Astrocyte of the hippocampus (primary cell): ENCODE measurements around the gene ITGB5.

Experiments
- DNase-seq: peaks from one replicate; pipeline ENCODE4 v3.0.0; 2011; ENCODE audit warnings: low read depth, low spot score

Gene ITGB5

DNA sequence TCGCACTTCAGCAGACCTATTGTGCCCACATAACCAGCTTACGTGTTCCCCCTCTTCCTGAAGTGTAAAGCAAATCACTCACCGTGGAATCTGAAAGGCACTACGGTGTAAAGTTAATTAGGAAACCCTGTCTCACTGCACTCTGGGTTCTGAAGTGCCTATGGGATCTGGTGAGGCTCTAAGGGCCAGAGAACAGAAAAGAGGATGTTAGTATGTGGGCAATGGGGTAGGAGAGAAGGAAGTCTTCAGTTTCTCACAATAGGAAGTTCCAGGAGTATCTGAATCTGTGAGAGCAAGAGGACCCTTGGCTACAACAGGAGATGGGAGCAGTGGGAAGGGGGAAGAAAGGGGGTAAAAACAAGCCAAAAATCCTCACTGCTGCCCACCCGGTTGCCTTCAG, 71.4 kb downstream of the ITGB5 start:
- DNase-seq = no peak

DNA sequence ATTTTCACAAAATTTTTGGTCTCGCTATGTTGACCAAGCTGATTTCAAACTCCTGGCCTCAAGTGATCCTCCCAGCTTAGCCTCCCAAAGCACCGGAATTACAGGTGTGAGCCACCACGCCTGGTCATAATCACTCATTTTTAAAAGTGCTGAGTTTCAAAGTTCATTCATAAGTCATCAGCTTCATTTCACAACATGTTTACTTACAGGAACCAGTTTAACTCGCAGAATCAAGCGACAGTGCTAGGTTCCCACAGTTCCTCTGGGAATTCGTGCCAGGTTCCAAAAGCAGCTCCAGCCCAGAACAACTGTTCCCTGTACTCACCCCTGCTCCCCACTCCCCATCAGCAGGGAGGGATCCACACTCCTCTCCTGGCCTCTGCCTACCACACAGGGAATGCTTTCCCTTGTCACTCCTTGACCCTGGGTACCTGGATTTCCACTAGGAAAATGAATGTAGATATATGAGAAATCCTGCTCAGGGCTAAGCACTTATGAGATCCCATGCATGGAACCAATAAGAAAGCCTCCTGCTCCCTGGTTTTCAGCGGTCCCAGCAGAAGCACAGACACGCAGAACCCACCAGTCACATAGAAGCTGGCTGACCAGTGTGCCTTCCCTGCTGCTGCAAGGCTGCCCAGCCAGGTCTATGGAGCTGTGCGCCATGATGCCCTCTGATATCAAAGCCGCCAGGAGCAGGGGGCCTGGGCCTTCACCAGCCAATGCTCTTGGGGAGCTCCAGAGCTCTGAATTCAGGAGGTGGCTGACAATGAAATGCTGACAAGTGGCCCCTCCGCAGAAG, 72.3 kb downstream of the ITGB5 start:
- DNase-seq = no peak

GRCh38 chr3:124813541-124813940, 73.6 kb downstream of the ITGB5 start:
- DNase-seq = no peak

DNA sequence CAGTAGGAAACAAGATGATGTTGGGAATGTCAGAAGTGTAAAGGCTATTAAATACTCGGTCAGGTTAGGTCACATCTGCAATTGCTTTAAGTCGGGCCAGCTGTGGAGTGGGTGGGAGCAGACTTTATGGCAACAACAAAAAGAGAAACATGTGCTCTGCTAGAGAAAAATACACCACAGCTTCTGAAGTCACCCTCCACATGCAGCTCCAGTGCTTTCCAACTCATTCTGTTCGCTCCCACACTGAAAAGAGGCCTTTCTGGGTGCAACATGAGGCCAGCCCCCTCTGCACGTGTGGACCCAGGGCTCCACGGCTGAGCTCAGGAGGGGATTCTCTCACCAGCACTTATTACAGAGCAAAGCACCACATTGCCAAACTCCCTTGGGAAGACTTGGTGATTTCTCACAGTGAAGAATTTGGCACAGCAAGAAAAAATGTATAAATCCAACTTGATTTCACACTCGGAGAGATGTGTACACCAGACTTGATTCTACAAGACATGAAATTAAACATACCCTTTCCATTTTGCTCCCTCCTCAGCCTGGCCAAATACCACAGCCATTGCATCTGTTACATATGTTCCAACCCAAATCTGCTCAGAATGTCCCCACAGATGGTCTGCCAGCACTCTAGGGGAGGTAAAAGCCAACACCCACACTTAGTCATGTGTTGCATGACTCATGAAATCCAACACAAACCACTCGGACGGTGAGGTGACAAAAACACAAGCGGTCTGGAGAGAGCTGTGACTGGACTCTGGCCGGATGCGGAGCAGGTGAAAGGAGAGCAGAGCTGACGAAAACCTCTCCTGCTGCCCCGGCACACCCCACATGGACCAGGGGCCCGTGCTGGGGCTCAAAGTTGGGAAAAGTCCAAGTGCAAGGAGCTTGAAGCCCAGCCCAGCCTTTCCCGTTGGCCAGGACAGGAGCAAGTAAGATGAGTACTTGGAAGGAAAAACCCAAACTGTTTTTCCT, 74.6 kb downstream of the ITGB5 start:
- peak; percentile 95 for DNase-seq

DNA sequence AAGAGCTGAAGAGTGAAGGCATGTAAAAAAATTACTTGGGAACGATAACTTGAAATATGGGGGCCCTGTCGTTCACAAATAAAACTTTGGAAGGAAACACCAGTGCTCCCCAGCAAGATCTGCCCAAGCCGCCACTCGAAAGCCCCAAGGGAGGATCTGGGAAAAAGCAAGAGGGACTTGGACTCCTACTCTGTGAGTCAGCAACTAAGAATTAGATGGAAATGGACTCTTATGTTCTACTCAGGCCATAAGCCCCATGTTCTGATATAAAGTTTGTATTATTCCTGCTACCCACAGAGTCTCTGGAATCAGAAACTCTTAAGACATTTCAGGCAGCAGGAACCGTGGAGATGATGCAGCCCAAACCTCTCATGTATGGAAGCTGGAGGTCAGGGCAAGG, 75.7 kb downstream of the ITGB5 start:
- peak; percentile 77 for DNase-seq

DNA sequence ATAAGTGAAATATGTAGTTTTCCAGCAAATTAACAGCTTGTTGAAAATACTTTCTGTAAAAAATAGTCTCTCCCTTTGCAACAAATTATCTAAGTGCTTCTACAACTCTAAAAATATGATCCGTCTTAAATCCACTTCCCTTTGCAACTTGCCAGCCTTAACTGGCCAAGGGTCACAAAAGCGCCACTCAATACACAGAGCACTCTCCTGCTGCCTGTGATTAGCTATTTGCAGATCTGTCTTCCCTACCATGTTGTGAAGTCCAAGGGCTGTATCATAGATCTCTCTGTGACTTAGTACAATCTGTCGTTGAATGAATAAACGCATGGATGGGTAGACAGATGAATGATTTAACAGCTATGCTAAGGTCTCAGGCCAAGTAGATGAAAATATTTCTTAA, 76.2 kb downstream of the ITGB5 start:
- no peak for DNase-seq

GRCh38 chr3:124809039-124809438, 78.1 kb downstream of the ITGB5 start:
- no peak for DNase-seq

GRCh38 chr3:124805671-124806070, 81.5 kb downstream of the ITGB5 start:
- no peak for DNase-seq

GRCh38 chr3:124804875-124805274, 82.3 kb downstream of the ITGB5 start:
- no peak for DNase-seq

DNA sequence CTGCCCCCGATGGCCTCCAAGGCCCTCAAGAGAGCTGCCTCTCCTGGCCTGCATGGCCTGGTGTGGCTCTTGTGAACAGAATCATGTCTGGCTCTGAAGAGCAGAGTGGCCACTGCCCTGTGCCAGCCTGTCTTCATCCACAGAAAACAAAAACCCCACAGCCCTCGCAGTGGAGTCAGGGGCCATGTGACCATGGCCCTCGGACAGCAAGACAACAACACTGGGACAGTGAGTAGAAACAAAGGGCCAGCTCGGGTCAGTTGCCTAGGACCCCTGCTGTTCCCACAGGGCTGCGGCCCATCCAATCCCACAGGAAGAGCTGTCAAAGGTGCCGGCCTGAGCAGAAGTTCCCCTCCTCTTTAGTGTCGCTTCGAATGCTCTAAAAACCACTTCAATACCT, 84.5 kb downstream of the ITGB5 start:
- no peak for DNase-seq

- no peak for DNase-seq
These were observed 85.0 kb downstream of the ITGB5 start for GRCh38 chr3:124802061-124802698.

GRCh38 chr3:124800511-124801258, 86.5 kb downstream of the ITGB5 start:
- DNase-seq = peak; percentile 67

GRCh38 chr3:124800076-124800475, 87.1 kb downstream of the ITGB5 start:
- no peak for DNase-seq

GRCh38 chr3:124799676-124800075, 87.5 kb downstream of the ITGB5 start:
- DNase-seq = no peak

GRCh38 chr3:124797426-124797945, 89.7 kb downstream of the ITGB5 start:
- peak; percentile 50 for DNase-seq

- DNase-seq = no peak
These were observed 90.7 kb downstream of the ITGB5 start for GRCh38 chr3:124796477-124796876.

DNA sequence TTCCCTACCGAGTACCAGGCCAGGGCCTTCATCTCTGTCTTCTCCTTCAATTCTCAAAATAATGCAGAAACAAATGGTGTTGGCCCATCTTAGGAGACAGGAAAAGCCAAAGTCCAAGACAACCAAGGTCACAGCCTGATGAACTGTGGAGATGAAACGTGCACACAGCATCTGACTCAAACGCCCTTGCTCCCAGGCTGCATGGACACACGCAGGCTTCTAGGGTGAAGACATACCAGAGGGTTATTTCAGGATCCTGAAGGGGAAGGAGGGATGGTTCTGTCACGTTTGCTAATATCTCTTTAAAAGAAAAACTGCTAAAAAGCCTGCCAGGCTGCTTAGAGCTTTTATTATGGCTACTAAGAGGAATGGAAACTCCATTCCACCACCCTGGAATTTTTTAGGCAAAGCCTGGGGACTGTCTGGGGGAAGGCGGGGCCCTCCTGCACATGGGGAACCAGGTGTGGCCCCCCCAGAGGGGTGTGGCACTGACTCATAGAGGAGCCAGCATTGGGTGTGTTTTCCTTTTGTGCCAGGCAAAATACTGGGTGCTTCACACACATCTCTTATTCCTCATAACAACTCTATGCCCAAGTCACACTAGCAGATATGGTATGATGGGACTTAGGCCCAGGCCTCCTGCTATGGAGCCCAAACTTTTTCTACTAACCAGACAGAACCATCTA, 94.0 kb downstream of the ITGB5 start:
- no peak for DNase-seq

DNA sequence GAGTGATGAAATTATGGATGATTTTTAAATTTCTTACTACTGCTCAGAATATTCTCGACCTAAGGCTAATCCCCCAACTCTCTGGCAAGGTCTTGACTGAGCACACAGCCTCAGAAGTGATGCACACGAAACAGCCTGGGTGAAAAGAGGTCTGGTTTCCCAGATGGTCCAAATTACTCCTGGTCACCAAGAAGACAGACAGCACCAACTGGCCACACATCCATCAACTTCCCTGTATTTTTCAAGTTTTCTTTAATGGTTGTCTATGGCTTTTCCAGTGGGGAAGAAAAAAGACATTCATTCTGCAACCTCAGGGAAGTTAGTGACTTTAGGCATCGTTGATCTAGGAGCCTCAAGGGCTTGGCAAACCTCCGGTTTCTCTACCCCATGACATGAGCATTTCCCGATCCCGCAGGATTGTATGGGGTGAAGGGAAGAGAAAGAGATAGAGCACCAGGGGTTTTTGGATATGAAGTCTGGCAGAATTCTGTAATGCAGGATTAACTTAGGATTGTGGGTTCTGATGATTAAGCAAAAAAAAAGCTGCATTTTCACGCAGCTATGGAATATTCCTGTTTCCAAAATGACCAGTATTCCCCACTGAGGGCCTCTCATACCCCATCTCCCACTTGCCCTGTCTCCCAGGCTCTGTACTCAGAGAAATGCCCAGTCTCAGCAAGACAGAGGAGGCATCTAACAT, 94.7 kb downstream of the ITGB5 start:
- DNase-seq = no peak

DNA sequence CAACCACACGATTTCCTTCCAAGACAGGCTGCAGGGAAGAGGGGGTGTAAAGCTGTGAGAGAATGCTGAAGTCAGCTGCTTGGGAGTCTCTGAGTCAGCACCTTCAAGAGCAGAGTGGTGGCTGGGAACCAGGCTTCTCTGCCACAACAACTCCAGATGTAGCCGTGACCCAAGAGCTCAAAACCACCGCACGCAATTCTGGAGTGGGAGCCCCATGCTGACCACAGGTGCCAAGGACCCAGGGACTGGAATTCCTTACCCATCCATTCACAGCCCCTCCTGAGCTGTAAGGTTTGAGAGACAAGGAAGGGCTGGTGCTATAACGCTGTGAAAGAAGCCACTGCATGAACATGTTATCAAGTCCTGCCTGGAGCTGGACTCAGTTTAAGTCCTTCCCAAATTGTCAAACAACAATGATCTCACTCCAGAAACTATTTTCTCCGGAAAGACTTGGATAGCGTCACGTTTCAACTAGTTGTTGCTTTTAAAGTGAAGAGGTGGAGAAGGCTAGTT, 95.5 kb downstream of the ITGB5 start:
- DNase-seq = peak; percentile 94

- no peak for DNase-seq
These were observed 96.0 kb downstream of the ITGB5 start for GRCh38 chr3:124791142-124791541.
